Keratinocyte (primary cell): ENCODE measurements around the gene RIPK1. TPM values are rescaled to one million over a fixed set of nuclear protein-coding genes. Genes with fewer than 3 reads are reported as not detected.
A peak's percentile ranks its signal among the peaks of the same experiment; 100 is the strongest.

Experiments
- DNase-seq: peaks from one replicate; pipeline ENCODE4 v3.0.0-alpha.2; 2011; ENCODE audit warnings: low read depth, missing footprints, low spot score
- FAIRE-seq: peaks from 2 replicates; lab custom pipeline; 2011; peaks lifted over from hg19 to GRCh38; lab: Jason Lieb, UNC
- H2AFZ ChIP-seq: 2 replicates; pipeline ENCODE4 v1.6.0; 2012; ENCODE audit warnings: low read length, control low read depth, inconsistent platforms; ENCODE audit not compliant: control insufficient read depth
- H3K27ac ChIP-seq: 2 replicates; pipeline ENCODE4 v1.5.1; 2011; ENCODE audit warnings: low read length; ENCODE audit not compliant: control insufficient read depth, insufficient read depth
- H3K27me3 ChIP-seq: 3 replicates; pipeline ENCODE4 v1.6.0; 2011; ENCODE audit warnings: low read length; ENCODE audit not compliant: control insufficient read depth, insufficient read depth; ENCODE audit errors: extremely low read depth
- H3K36me3 ChIP-seq, 2 experiments: 2 replicates in 1 of 2; 3 replicates in 1 of 2; pipeline ENCODE4 v1.5.1; 2011; ENCODE audit warnings: low read length in 2 of 2, mild to moderate bottlenecking in 1 of 2; ENCODE audit not compliant: control insufficient read depth in 2 of 2, insufficient read depth in 2 of 2; ENCODE audit errors: extremely low read depth in 1 of 2
- H3K4me1 ChIP-seq: 3 replicates; pipeline ENCODE4 v1.5.1; 2011; ENCODE audit warnings: low read length; ENCODE audit not compliant: control insufficient read depth, insufficient read depth; ENCODE audit errors: extremely low read depth
- H3K4me2 ChIP-seq: 3 replicates; pipeline ENCODE4 v1.6.0; 2011; ENCODE audit warnings: low read depth, low read length; ENCODE audit not compliant: control insufficient read depth, insufficient read depth; ENCODE audit errors: extremely low read depth
- H3K4me3 ChIP-seq, 3 experiments: fragments of 200-600 bp in 1 of 3; sonication (generic) in 1 of 3; 2 replicates in 2 of 3; 3 replicates in 1 of 3; pipeline ENCODE4 v1.5.1; 2011 to 2016; ENCODE audit warnings: low read length in 3 of 3, mild to moderate bottlenecking in 3 of 3, control low read depth in 2 of 3, inconsistent platforms in 1 of 3, low read depth in 1 of 3, mixed read lengths in 1 of 3, mixed run types in 1 of 3, moderate library complexity in 1 of 3; ENCODE audit not compliant: control insufficient read depth in 2 of 3, insufficient read depth in 2 of 3; ENCODE audit errors: extremely low read depth in 1 of 3
- H3K79me2 ChIP-seq: 2 replicates; pipeline ENCODE4 v1.6.0; 2012; ENCODE audit warnings: low read length; ENCODE audit not compliant: control insufficient read depth, insufficient read depth
- H3K9ac ChIP-seq: 3 replicates; pipeline ENCODE4 v1.6.0; 2011; ENCODE audit warnings: low read length; ENCODE audit not compliant: control insufficient read depth, insufficient read depth; ENCODE audit errors: extremely low read depth
- H3K9me1 ChIP-seq: 3 replicates; pipeline ENCODE4 v1.6.0; 2011; ENCODE audit warnings: low read length; ENCODE audit not compliant: control insufficient read depth, insufficient read depth; ENCODE audit errors: extremely low read depth
- H3K9me3 ChIP-seq: 2 replicates; pipeline ENCODE4 v1.5.1; 2012; ENCODE audit warnings: low read depth, low read length; ENCODE audit not compliant: control insufficient read depth
- H4K20me1 ChIP-seq: 3 replicates; pipeline ENCODE4 v1.6.0; 2011; ENCODE audit warnings: low read length; ENCODE audit not compliant: control insufficient read depth, insufficient read depth; ENCODE audit errors: extremely low read depth
- EZH2 ChIP-seq: IDR thresholded peaks from one replicate; pipeline ENCODE4 v1.6.1; 2012; ENCODE audit warnings: inconsistent platforms, mild to moderate bottlenecking, low read length, moderate library complexity
- dilution Hi-C: fragments of 300-500 bp; cut with MboI; formaldehyde crosslinking; loops from one replicate; pipeline ENCODE4 v1.7.0; 2020; ENCODE audit warnings: low sequenced_read_pairs; ENCODE audit not compliant: extremely low pct_ligation_motif_present
- polyA plus RNA-seq, 5 experiments: library from polyadenylated mRNA; depleted of rRNA in 3 of 5; stranded (reverse) in 3 of 5; stranded (forward) in 1 of 5; unstranded in 1 of 5; fragments of >200 nt; gene quantifications; 1 replicate in 1 of 5; 2 replicates in 3 of 5; 3 replicates in 1 of 5; pipeline versions ENCODE4 v1.2.1 to v1.2.3, GENCODE V29; 2011 to 2012; ENCODE audit warnings: missing spikeins in 2 of 5, low read depth in 1 of 5, low replicate concordance in 1 of 5
- TF ChIP-seq, protein P1 (sequence below), 3 experiments: IDR thresholded peaks in 1 of 3; conservative IDR thresholded peaks in 1 of 3; optimal IDR thresholded peaks in 1 of 3; 2 replicates in 2 of 3; 3 replicates in 1 of 3; pipeline versions ENCODE3 to v1.5.1; 2011; ENCODE audit warnings: low read length in 3 of 3, mild to moderate bottlenecking in 3 of 3, moderate library complexity in 2 of 3, control low read depth in 1 of 3, inconsistent platforms in 1 of 3; ENCODE audit not compliant: insufficient read depth in 2 of 3; ENCODE audit errors: extremely low read depth in 1 of 3

Gene RIPK1
- polyA plus RNA-seq, 1 donor (not counting 4 experiments of a cell fraction or from before 2014, with no cell fraction given), result 13.8 TPM

GRCh38 chr6:3117912-3118352 is 49.6 kb downstream of the RIPK1 start:
- peaks cover 14% of the 10 kb centered on the region for H3K4me1 ChIP-seq
- peak overlapping the region; percentile 95 for H3K4me2 ChIP-seq
- TF ChIP-seq, protein P1, sequence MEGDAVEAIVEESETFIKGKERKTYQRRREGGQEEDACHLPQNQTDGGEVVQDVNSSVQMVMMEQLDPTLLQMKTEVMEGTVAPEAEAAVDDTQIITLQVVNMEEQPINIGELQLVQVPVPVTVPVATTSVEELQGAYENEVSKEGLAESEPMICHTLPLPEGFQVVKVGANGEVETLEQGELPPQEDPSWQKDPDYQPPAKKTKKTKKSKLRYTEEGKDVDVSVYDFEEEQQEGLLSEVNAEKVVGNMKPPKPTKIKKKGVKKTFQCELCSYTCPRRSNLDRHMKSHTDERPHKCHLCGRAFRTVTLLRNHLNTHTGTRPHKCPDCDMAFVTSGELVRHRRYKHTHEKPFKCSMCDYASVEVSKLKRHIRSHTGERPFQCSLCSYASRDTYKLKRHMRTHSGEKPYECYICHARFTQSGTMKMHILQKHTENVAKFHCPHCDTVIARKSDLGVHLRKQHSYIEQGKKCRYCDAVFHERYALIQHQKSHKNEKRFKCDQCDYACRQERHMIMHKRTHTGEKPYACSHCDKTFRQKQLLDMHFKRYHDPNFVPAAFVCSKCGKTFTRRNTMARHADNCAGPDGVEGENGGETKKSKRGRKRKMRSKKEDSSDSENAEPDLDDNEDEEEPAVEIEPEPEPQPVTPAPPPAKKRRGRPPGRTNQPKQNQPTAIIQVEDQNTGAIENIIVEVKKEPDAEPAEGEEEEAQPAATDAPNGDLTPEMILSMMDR (optimal IDR thresholded peaks at IDR 0.05 in 1 of 3, IDR thresholded peaks at IDR 0.05 in 1 of 3, conservative IDR thresholded peaks at IDR 0.05 in 1 of 3; ENCODE audit: extremely low read depth in 1 of 3, insufficient read depth in 2 of 3, low read length in 3 of 3), result no peak
- TF ChIP-seq EZH2, result no peak
- peaks cover 3% of the 10 kb centered on the region for H3K79me2 ChIP-seq
- no peaks in the 10 kb centered on the region for H3K27me3 ChIP-seq
- H2AFZ ChIP-seq, result peak overlapping the region; percentile 96
- peak overlapping the region; percentile 59 to 92 (median 85) for H3K4me3 ChIP-seq
- dilution Hi-C loops, result no loop called here
- no peaks in the 10 kb centered on the region for H3K9me3 ChIP-seq
- peak overlapping the region; percentile 97 for H3K27ac ChIP-seq
- peak overlapping the region; percentile 97 for H3K9ac ChIP-seq
- no peaks in the 10 kb centered on the region for H3K9me1 ChIP-seq
- no peaks in the 10 kb centered on the region for H4K20me1 ChIP-seq
- no peak for DNase-seq
- H3K36me3 ChIP-seq, result peaks cover 9 to 11% of the 10 kb centered on the region in 2 experiments
- no peak for FAIRE-seq

- Histone ChIP-seq H3K79me2 (peaks cover 3% of the 10 kb centered on the region), H3K9me1 (no peaks in the 10 kb centered on the region), H3K36me3 (peaks cover 4 to 7% of the 10 kb centered on the region in 2 experiments), H3K27ac (peak within 1 kb of the TSS; percentile 97), H3K4me2 (peak within 1 kb of the TSS; percentile 95), H3K9me3 (no peaks in the 10 kb centered on the region), H3K27me3 (no peaks in the 10 kb centered on the region), H3K9ac (peak within 1 kb of the TSS; percentile 97), H2AFZ (peak within 1 kb of the TSS; percentile 96), H4K20me1 (no peaks in the 10 kb centered on the region), H3K4me1 (peaks cover 14% of the 10 kb centered on the region), H3K4me3 (peak within 1 kb of the TSS; percentile 59 to 92 (median 85))
- dilution Hi-C loops, result no loop called here
- no peak for FAIRE-seq
- TF ChIP-seq EZH2, result no peak
- TF ChIP-seq, protein P1 (optimal IDR thresholded peaks at IDR 0.05 in 1 of 3, IDR thresholded peaks at IDR 0.05 in 1 of 3, conservative IDR thresholded peaks at IDR 0.05 in 1 of 3; ENCODE audit: extremely low read depth in 1 of 3, insufficient read depth in 2 of 3, low read length in 3 of 3), result no peak
- DNase-seq, result peak; percentile 78
Observed at GRCh38 chr6:3118353-3119039, 50.2 kb downstream of the RIPK1 start, which contains the start of gene BPHL. TSS of gene BPHL (plus strand) at chr6:3118711. CDS start at chr6:3118741, 30 bp downstream.
